ENCODE data around the gene CNGA3.

- TF ChIP-seq EZH2 (IDR thresholded peaks at IDR 0.05) (no peak), POLR2AphosphoS5 (IDR thresholded peaks at IDR 0.05; ENCODE audit: borderline replicate concordance, low read depth, low read length) (no peak)
Measured at GRCh38 chr2:98341241-98341640, 5.0 kb upstream of the CNGA3 start.
